HG02763 (cell line): ENCODE data around the gene FGF11.
A peak's percentile ranks its signal among the peaks of the same experiment; 100 is the strongest.

Source experiments
- ATAC-seq: cut with Tn5 transposase; IDR thresholded peaks from one replicate; pipeline ENCODE4 v1.9.1; 2021; ENCODE audit warnings: mild to moderate bottlenecking, moderate library complexity; ENCODE audit not compliant: unreplicated experiment

The FGF11 gene

DNA sequence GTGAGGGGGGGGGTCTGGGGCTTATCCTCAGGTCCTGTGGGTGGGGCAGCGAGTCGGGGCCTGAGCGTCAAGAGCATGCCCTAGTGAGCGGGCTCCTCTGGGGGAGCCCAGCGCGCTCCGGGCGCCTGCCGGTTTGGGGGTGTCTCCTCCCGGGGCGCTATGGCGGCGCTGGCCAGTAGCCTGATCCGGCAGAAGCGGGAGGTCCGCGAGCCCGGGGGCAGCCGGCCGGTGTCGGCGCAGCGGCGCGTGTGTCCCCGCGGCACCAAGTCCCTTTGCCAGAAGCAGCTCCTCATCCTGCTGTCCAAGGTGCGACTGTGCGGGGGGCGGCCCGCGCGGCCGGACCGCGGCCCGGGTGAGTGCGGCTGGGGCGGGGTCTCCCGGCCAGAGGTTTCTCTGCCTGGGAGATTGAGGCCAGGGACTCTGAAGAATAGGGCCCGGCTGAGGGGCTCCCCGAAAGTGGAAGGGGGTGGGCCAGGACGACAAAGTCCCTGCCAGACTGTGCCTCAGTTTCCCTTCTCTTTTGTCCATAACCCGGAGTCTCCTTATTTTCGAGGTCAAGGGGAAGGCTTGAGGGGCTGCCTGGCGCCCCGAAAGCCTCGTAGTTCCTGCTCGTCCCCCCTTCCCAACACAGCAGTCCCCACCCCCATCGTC is at the start of gene FGF11:
Gene FGF11 (plus strand): TSS at position 51 of the 651 bp plus-strand sequence. CDS start 109 bp downstream, at position 160.
- no peak for ATAC-seq

DNA sequence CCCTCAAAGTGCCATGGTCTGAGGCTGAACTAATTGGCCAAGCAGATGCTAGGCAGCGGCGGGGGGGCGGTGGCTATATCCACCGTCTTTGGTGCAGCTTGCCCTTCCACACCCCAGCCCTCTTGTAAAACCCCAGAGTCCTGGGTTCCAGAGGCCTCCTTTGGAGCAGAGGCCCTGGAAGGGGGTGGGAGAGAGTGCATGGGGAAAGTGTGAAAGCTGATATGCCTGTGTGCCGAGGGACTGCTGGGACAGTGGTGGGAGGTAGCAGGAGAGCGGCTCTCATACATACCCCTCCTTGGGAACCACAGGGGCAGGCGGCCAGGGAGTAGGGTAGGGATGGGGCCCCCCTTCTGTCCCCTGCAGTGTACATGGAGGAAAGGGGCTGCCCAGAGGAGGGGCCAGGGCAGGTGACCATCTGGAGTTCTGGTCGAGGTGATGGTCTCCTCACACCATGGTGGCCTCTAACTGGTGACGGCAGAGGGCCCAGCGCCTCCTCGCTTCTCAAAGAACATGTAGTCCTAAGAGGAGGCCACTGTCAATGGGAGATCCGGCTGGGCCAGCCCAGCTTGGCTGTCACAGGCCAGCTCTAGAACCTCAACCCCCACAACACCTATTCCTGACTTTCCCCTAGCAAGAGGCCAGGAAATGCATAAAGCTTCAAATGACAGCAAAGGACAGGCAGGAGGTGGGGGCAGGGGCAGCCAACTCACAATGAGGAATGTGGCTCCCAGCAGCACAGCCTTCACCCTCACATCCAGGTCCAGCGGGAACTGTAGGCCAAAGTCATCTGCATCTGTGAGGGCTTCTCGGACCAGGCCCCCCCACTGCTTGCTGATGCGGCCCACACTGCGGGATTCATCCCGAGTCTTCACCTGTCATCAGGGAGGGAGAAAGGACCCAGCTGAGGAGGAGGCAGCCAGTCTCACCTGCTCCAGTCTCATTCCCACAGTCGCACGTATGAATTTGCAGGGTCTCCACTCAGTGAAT is 49.1 kb upstream of the FGF11 start:
- ATAC-seq: no peak

DNA sequence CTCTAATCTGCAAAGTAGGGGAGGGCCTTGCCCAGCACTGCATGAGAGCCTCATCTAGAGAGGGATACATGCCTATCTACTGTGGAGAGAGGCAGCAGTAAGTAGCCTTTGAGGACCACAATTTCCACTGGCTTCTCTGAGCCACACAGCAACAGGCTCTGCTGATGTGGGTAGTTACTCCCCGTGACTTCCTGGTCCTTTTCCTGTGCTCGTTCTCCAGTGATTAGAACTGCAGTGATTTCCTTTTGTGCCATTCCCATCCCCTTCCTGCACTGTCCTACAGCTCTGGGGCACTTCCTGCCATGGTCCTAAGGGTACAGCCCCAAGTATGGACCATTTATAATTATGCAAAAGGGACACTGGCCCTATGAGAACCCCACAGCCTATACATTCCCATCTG is 48.0 kb upstream of the FGF11 start:
- no peak for ATAC-seq

DNA sequence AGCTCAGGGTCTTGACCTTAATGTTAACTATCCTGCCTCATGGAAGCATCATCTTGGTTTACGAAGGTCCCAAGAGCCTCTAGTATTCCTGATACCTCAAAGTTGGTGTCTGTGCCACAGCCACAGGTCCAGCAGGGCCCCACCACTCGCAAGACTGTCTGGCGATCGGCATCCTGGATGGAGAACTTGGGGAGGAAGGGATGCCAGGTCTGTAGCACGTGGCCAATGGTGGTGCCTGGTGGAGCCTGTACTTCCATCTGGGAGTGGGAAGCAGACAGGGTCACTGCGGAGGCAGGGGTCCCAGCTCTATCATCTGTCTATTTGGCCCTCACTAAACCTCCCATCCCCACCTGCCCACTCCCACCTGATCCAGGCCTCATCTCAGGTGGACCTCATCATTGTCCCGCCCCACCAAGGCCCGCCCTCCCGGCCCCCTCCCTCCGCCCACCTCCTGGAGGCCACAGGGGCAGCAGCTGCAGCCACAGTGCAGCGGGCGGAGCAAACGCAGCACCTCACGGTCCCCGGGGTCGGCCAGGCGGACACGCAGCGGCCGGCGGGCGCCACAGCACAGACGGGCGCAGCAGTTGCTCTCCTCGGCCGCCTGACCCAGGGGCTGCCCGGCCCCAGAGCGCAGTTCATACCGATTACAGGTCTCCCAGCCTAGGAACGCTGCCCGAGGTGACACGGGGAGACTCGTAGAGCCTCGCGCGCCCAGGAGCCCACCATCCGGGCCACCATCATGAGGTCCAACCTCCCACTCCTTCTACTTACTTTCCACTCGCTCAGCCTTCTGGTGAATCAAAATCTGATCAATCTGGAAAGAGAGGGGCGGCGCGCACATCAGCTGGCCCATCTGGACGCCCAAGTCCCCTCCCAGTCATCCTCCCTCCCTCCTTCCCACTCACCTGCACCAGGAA is 46.4 kb upstream of the FGF11 start:
- no peak for ATAC-seq

DNA sequence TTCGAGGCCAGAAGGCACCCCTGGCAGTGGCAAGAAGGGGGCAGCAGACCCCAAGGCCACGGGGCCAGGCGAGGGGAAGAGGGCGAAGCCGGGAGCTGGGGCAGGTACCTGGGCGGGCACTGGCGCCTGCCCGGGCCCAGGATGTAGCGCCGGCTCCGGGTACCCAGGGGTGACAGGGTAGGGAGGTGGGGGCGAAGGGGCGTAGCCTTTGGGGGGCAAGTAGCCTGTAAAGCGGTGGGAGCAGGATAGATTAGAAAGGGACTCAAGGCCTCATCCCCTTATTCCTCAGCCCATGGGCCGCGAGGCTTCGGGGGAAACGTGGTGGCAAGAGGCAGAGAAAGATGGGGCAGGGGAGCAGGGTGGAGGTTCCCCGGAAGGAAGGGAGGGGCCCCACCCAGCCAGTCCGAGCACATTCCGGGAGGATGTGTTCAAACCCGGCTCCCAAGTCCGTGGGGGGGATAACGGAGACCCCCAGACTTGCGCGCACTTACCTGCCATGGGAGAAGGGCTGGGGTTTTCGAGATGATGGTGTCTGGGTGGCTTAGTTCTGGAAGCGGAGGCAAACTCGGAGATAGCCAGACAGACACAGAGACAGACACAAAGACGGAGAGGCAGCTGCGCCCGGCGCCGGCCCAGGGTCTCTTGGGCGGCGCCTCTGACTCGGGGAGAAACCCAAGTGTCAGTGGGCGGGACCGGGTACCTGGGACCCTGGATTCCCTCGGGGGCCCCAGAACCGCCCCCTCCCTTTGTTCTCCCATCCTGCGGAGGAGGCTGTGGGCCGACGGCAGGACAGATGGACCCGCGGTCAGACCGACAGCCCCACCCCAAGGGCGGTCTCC is 45.5 kb upstream of the FGF11 start:
- ATAC-seq: peak; percentile 48

DNA sequence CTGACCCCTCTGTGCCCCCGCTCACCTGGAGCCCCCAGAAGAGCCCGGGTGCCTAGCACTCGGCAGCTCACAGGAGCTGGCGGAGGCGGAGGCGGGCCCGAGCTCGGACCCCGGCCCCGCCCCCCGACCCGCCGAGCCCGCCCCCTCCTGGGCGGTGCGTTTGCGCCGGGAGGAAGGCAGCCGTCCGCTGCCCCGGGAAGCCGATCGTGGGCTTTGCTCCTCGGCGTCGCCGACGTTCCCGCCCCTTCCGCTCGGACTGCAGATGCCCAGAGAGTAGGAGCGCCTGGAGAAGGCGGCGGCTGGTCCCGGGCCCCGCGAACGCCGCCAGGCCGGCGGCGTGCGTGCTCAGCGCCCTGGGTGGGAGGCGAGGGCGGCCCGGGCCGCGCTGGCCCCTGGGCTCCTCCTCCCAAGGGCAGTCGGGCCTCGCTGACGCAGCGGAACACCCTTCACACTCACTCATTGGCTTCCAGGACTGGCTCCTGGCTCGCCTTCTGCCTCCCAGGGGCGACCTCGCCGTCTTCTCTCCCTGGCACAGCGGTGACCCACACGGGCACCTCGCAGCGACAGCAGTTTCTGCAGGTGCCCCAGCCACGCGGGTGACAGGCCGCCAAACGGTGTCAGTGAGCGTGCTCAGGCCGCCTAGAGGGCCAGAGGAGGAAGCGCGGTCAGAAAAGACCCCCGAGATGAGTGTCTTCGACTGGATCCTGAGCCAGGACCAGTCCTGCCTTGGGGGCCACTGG is 44.7 kb upstream of the FGF11 start, which contains the start of gene PLSCR3:
Gene PLSCR3 (minus strand): TSS at position 74 of the 740 bp plus-strand sequence. CDS start 415 bp downstream, outside the sequence.
- ATAC-seq: peak; percentile 72

DNA sequence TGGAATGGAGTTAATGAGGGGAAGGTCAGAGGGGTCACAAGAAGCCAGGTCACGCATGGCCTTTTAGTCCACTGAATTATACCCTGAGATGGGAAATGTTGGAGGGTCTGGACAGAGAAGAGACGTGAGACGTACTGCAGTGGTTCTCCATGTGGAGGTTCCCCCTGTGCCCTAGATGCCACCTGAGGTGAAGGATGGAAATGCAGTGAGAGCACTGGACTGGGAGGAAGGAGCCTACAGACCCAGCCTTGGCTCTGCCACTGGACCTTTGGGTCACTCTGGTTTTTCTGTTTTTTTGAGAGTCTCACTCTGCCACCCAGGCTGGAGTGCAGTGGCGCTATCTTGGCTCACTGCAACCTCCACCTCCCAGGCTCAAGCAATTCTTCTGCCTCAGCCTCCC is 43.2 kb upstream of the FGF11 start:
- ATAC-seq: no peak

DNA sequence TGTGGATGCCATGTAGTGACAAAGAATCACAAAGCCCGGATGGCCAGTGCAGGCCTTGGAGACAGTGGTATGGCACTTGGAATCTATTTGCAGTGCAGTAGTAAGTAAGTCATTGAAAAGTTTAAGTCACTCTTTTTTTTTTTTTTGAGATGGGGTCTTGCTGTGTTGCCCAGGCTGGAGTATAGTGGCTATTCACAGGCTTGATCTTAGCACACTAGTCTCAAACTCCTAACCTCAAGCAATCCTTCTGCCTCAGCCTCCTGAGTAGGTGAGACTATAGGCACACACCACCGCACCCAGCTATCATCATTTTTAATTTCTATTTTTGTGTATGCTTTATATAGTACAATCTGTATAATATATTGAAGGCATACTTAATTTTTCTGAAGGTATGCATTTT is 40.7 kb upstream of the FGF11 start:
- no peak for ATAC-seq

DNA sequence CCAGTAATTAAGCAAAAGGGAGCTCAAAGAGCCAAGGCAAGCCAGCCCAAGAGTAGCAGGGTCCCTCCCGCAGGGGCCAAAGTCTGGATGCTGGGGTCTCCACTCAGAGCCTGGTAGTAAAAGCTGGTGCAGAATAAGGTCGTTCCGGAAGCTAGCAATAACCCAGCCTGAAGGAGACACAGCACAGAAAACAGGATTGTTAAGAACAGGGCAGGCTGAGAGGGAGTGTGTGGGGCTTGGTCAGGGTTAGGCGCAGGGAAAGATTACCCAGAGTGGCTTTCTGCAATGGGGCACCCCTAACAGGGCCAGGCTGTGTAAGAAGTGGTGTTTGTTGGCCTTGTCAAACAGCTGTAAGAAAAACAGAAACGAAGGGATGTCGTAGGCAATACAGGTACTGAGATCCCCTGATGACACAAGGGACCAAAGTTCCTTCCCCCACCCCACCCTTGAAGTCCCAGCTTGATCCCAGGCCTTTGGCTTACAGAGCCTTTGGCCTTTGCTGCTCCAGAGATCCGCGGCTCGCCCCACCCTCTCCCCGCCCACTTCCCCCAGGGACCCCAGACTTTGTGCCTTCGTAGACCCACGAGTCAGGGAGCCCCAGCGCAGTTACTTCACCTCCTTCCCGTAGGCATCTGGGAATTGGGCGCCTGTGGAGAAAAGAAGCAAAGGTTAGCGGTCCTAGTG is 36.1 kb upstream of the FGF11 start:
- ATAC-seq: no peak

DNA sequence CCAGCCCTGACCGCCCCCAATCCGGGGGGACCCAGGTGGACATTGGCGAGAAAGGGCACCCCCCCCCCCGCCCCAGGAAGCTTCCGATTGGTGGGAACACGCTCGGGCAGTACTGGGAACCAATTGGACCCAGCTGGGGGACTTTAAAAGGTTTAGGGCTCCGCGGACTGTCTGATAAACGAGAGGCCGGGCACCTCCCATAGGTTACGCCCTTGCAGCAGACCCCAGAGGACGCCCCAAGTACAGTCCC is 35.7 kb upstream of the FGF11 start:
- no peak for ATAC-seq

DNA sequence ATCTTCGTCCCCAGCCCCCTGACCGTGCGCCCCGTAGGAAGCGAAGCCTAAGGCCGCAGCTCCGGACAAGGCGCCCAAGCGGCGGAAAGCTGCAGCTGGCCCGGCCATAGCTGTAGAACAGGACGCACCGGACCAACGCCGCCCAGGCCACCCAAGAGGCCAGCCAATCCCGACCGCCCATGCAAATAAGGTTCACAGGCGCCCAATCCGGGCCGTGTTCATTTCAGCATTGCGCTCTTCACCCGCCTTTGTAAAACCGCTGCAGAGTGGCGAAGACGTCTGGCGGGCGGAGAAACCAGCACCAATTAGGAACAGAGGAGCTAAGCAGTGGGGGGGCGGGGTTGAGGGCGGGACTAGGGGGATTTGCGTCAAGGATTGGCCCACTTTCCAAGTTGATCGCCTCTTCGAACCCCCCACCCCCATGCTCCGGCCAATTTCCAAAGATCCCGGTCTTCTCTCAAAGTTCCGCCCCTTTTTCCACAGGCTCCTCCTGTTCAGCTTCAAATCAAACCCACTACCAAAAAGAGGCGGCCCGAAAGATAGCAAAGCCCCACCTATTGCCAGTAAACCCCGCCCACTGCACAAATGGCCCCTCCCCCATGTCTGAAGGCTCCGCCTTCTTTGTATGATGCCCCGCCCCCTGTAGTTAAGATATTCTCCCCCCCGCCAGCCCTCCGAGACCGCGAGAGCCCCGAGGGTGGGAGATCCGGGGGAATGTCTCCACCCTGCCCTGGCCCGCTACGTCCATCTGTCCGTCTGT is 35.2 kb upstream of the FGF11 start, which contains the start of gene TMEM256:
Gene TMEM256 (minus strand): TSS at position 121 of the 760 bp plus-strand sequence. CDS start 13 bp downstream, at position 108.
- peak; percentile 97 for ATAC-seq

DNA sequence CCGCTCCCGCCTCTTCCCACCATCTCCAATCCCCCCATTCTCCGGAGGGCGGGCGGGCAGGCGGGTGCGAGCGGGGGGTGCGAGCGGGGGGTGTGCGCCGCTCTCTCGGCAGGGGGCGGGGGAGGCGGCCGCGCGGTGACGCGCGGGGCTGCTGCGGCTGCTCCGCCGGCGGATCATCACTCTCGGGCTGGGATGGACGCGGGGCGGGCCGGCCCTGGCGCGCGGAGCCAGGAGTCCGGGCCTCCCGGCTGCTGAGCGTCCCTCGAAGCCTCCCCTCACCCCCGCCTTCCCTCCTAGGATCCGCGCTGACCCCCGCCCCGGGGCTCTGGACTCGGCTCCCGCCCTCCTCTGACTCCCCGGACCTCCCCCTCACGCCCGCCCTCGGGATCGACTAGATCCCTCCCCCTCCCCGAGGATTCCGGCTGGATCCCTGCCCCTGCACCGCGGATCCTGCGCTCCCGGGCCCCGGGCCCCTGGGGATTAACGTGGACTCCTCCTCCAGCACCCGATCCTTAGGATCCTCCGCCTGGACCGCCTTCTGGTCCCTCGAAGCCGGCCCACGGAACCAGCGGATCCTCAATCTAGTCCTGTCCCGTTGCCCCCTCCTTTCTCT is 34.5 kb upstream of the FGF11 start:
- no peak for ATAC-seq

DNA sequence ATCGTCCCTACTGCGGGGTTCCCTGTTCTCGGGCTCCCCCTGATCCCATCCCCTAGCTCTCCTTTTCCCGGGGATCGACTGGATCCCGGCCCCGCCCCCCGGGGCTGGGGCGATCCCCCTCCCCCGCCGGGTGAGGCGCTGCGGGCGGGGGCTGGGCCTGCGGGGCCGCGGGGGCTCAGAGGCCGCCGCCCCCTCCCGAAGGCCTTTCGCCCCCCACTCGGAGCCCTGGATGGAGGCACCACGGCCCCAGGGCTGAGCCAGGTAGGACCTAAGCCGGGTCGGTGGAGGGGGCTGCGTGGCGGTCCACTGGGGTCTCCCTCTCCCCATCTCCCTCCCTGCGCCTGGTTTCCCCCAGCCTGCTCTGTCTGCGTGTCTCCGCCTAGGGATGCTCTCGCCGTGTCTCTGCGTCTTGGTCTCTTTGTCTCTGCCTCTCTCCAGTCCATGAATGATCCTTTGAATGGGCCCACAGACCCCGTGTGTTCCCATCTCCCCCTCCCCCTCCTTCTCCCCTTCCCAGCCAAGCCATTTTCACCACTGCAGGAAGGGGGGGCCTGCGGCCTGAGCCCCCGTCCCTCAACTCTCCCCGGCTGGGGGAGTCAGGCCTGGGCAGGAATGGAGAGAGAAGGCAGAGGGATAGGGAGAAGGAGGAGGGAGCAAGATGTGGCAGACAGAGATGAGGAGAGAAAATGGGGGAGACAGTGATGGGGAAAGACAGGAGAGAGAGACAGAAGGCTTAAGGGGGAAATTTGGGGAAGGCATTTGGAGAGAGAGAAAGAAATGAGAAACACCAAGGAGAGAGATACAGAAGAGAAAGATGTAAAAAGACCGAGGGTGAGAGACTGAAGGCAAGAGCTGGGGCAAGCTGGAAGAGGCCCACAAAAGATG is 33.7 kb upstream of the FGF11 start:
- ATAC-seq: no peak

DNA sequence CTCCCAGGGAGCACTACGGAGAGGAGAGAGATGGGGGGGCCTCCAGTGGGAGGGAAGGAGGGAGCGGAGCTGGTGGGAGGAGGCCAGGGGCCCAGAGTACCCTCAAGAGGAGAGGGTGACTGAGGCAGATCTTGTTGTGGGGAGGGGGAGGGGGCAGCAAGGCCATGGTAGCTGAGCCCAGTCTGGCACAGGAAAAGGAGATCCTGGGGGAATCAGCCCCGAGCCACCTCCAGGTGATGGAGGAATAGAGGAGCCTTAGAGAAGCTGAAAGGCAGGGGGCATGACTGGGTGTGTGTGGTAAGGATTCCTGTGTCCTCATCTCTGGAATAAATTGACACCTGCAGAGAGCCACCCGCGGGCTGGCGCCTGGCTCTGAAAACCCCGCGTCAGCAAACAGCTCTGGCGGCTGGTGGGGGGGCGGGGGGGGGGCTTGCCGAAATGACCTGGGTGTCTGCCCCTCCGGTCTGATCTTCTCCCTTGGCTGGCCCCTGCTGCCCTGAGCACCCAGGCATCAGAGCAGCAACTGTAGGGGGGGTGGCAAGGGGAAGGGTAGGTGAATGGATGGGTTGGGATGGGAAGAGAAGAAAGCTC is 33.0 kb upstream of the FGF11 start:
- ATAC-seq: no peak

DNA sequence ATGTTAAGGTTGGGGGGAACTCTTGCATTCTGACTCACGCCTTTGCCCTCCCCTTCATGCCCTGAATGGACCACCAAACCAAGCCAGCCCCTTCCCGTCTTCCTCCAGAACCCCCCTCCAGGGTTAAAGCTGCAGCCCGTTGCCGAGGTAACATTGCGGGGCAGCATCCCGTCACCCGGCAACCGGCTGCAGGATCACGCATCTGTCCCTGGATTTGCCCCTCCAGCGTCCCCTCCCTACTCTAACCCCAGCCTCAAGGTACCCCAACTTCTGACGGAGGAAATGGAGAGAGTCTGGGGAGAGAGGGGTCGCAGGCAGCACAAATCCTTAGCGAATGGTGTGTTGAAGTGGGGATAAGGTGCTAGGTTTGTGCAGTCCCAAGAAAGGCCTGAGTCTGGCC is 32.2 kb upstream of the FGF11 start:
- no peak for ATAC-seq

DNA sequence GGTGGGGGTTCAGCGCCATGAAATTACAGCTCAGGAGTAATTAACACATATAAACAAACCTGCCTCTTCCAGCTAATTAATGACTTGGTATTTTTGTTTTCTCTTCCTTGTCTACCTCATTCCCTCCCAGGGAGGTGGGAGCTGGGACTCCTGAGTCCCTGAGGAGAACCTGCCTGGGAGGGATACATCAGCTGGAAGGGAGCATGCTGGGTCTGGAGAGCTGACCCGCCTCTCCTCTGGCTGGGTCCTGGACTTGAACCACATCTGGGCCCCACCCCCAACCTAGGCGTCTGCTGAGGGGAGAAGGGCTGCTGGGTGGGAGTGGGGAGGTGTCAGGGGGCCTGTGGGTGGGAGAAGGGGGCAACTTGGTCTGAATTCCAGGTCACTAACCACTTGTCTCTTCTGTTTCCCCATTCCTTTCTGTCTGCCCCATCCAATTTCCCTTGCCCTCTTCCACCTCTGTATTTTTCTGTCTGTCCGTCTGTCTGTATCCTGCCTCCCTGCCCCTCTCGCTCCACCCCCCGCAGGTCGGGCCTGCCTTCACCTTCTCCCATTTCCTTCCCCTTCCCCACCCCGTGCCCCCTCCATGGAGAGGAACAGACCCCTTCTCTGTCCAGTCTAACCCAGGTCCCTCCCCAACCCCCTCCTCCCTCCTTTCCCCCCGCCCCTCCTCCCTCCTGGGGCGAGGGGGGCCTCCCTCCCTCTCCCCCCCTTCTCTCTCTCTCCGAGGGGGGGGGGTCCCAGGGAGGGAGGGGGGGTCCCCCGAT is 31.6 kb upstream of the FGF11 start, which contains the start of gene NLGN2:
Gene NLGN2 (plus strand): TSS at position 361 of the 767 bp plus-strand sequence. CDS start 411 bp downstream, outside the sequence.
- no peak for ATAC-seq
